GM23338 (cell line): Measurements from ENCODE around the gene IGF1R. TPM values are rescaled to one million over a fixed set of nuclear protein-coding genes. Genes with fewer than 3 reads are reported as not detected.

Source experiments
- ATAC-seq: fragments of 200-7000 bp; cut with Tn5 transposase; 3 replicates; pipeline ENCODE4 v1.9.1; 2020
- DNase-seq: peaks from one replicate; pipeline ENCODE4 v3.0.0-alpha.2; 2015; ENCODE audit warnings: low spot score
- H2AFZ ChIP-seq: fragments of 200-600 bp; sonication (generic); 2 replicates; pipeline ENCODE4 v1.8.0; 2016; ENCODE audit warnings: antibody characterized with exemption, mild to moderate bottlenecking, moderate library complexity
- H3F3A ChIP-seq: fragments of 200-600 bp; sonication (generic); replicated peaks from 2 replicates; pipeline ENCODE4 v1.8.0; 2017; ENCODE audit warnings: antibody characterized with exemption, mixed run types, low read depth
- H3K27ac ChIP-seq: fragments of 200-600 bp; sonication (generic); 2 replicates; pipeline ENCODE4 v1.6.1; 2016; ENCODE audit warnings: low read depth
- H3K27me3 ChIP-seq: fragments of 200-600 bp; sonication (generic); 2 replicates; pipeline ENCODE4 v1.8.0; 2016; ENCODE audit warnings: mild to moderate bottlenecking, mixed run types, moderate library complexity; ENCODE audit not compliant: insufficient read depth
- H3K36me3 ChIP-seq: fragments of 200-600 bp; sonication (generic); 2 replicates; pipeline ENCODE4 v1.8.0; 2016; ENCODE audit warnings: mild to moderate bottlenecking; ENCODE audit not compliant: insufficient read depth
- H3K4me1 ChIP-seq: fragments of 200-600 bp; sonication (generic); 2 replicates; pipeline ENCODE4 v1.8.0; 2016; ENCODE audit warnings: mild to moderate bottlenecking, moderate library complexity; ENCODE audit not compliant: insufficient read depth
- H3K4me2 ChIP-seq: fragments of 200-600 bp; sonication (generic); 2 replicates; pipeline ENCODE4 v1.7.1; 2017; ENCODE audit warnings: mixed run types
- H3K4me3 ChIP-seq: fragments of 200-600 bp; sonication (generic); 2 replicates; pipeline ENCODE4 v1.6.1; 2016; ENCODE audit warnings: mixed run types
- H3K79me2 ChIP-seq: fragments of 200-600 bp; sonication (generic); replicated peaks from 2 replicates; pipeline ENCODE4 v1.8.0; 2017; ENCODE audit warnings: mild to moderate bottlenecking; ENCODE audit not compliant: insufficient read depth
- H3K9me2 ChIP-seq: fragments of 200-600 bp; sonication (generic); 2 replicates; pipeline ENCODE4 v1.8.0; 2017; ENCODE audit not compliant: insufficient read depth
- H4K20me1 ChIP-seq: fragments of 200-600 bp; sonication (generic); replicated peaks from 2 replicates; pipeline ENCODE4 v1.8.0; 2017; ENCODE audit warnings: mild to moderate bottlenecking; ENCODE audit not compliant: insufficient read depth
- H3K27ac Mint-ChIP-seq: 2 replicates; pipeline ENCODE4 v1.8.0; 2020; ENCODE audit warnings: inconsistent platforms, mild to moderate bottlenecking, moderate library complexity, mixed read lengths
- H3K27me3 Mint-ChIP-seq: 3 replicates; pipeline ENCODE4 v1.8.0; 2022; ENCODE audit warnings: low read depth, mild to moderate bottlenecking, moderate library complexity, mixed read lengths, inconsistent platforms; ENCODE audit not compliant: insufficient read depth, poor library complexity
- H3K36me3 Mint-ChIP-seq: 3 replicates; pipeline ENCODE4 v1.8.0; 2021; ENCODE audit warnings: low read depth, mild to moderate bottlenecking, inconsistent platforms, moderate library complexity, mixed read lengths
- H3K4me1 Mint-ChIP-seq: 3 replicates; pipeline ENCODE4 v1.8.0; 2020; ENCODE audit warnings: mild to moderate bottlenecking, inconsistent platforms, mixed read lengths
- H3K4me3 Mint-ChIP-seq: 3 replicates; pipeline ENCODE4 v1.8.0; 2021; ENCODE audit warnings: moderate library complexity, mild to moderate bottlenecking, inconsistent platforms, mixed read lengths
- H3K9me3 Mint-ChIP-seq: 3 replicates; pipeline ENCODE4 v1.8.0; 2020; ENCODE audit warnings: moderate library complexity, mild to moderate bottlenecking, inconsistent platforms, mixed read lengths
- CREB1 ChIP-seq: fragments of 250-450 bp; sonication (Bioruptor Pico); IDR thresholded peaks from 2 replicates; pipeline ENCODE4 v1.5.0; 2020; ENCODE audit warnings: low read depth, mild to moderate bottlenecking, moderate library complexity
- CTCF ChIP-seq, 2 experiments: fragments of 200-600 bp in 1 of 2; sonication (generic) in 1 of 2; conservative IDR thresholded peaks; 2 replicates each; pipeline versions ENCODE4 v1.5.1 to v1.6.1; 2016 to 2017; ENCODE audit warnings: antibody characterized with exemption in 2 of 2, low read depth in 2 of 2, mild to moderate bottlenecking in 2 of 2, moderate library complexity in 1 of 2
- ETS1 ChIP-seq: IDR thresholded peaks from 2 replicates; pipeline ENCODE4 v1.6.1; 2016; ENCODE audit warnings: antibody characterized with exemption
- JUNB ChIP-seq: IDR thresholded peaks from one replicate; pipeline ENCODE4 v1.6.1; 2016; ENCODE audit warnings: antibody characterized with exemption; ENCODE audit not compliant: unreplicated experiment
- NANOG ChIP-seq: IDR thresholded peaks from 2 replicates; pipeline ENCODE4 v1.6.1; 2016; ENCODE audit warnings: antibody characterized with exemption, borderline replicate concordance
- ZNF114 ChIP-seq: fragments of 250-450 bp; sonication (Bioruptor Pico); IDR thresholded peaks from 2 replicates; pipeline ENCODE4 v1.5.0; 2020; ENCODE audit warnings: mild to moderate bottlenecking, moderate library complexity
- ZNF331 ChIP-seq: fragments of 250-450 bp; sonication (Bioruptor Pico); IDR thresholded peaks from 2 replicates; pipeline ENCODE4 v1.5.0; 2020; ENCODE audit warnings: low read depth, mild to moderate bottlenecking, moderate library complexity
- ZNF462 ChIP-seq: fragments of 250-450 bp; sonication (Bioruptor Pico); IDR thresholded peaks from 2 replicates; pipeline ENCODE4 v1.5.0; 2020; ENCODE audit warnings: mild to moderate bottlenecking, moderate library complexity
- polyA plus RNA-seq: library from polyadenylated mRNA; unstranded; fragments of >200 nt; fragmentation: Nextera tagmentation; extraction: Ambion mirVana; gene quantifications from 2 replicates; pipeline ENCODE4 v1.2.1, GENCODE V29; 2016
- total RNA-seq: library from RNA; depleted of rRNA; stranded (reverse); fragments of >200 nt; shearing (Covaris generic); gene quantifications from 2 replicates; pipeline ENCODE4 v1.2.3, GENCODE V29; 2014

IGF1R gene
- total and polyA plus RNA-seq, 2 experiments from 2014 or later = 20.4 to 92.2 TPM

- DNase-seq = no peak
- Histone ChIP-seq H4K20me1 (no peaks in the 10 kb centered on the region; the same call in 1 of the 2 replicates), H3K79me2 (no peaks in the 10 kb centered on the region), H2AFZ (no peak overlapping the region), H3K27me3 (no peaks in the 10 kb centered on the region), H3K4me3 (no peak overlapping the region), H3K27ac (no peak overlapping the region), H3K36me3 (peaks cover 21% of the 10 kb centered on the region), H3K9me2 (no peaks in the 10 kb centered on the region), H3F3A (no peaks in the 10 kb centered on the region), H3K4me2 (no peak overlapping the region), H3K4me1 (no peaks in the 10 kb centered on the region)
- no peaks in the 10 kb centered on the region; the same call in 1 of the 3 replicates for H3K9me3 Mint-ChIP-seq
- no peak for ATAC-seq
- H3K27me3 Mint-ChIP-seq = peaks cover 22% of the 10 kb centered on the region
- peaks cover 65% of the 10 kb centered on the region for H3K36me3 Mint-ChIP-seq
- H3K4me3 Mint-ChIP-seq = no peak overlapping the region
- no peak overlapping the region for H3K27ac Mint-ChIP-seq
- H3K4me1 Mint-ChIP-seq = no peaks in the 10 kb centered on the region
- no peak for TF ChIP-seq JUNB
- no peak for TF ChIP-seq NANOG
- no peak for TF ChIP-seq CTCF (conservative IDR thresholded peaks at IDR 0.05; ENCODE audit: low read depth in 2 of 2)
- TF ChIP-seq ZNF114 (CRISPR knock-in tag) = no peak
These were observed 311.3 kb downstream of the IGF1R start for GRCh38 chr15:98959640-98960007.

DNA sequence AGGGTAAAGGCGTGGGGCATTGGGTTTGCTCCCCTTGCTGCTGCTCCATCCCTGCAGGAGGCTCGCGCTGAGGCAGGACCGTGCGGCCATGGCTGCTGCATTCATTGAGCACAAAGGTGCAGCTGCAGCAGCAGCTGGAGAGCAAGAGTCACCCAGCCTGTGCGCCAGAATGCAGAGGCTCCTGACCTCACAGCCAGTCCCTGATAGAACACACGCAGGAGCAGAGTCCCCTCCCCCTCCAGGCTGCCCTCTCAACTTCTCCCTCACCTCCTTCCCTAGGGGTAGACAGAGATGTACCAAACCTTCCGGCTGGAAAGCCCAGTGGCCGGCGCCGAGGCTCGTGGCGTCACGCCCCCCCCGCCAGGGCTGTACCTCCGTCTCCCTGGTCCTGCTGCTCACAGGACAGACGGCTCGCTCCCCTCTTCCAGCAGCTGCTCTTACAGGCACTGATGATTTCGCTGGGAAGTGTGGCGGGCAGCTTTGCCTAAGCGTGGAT lies 312.3 kb downstream of the IGF1R start:
- H2AFZ ChIP-seq = no peak overlapping the region
- H4K20me1 ChIP-seq = no peaks in the 10 kb centered on the region; the same call in 1 of the 2 replicates
- no peaks in the 10 kb centered on the region for H3K9me2 ChIP-seq
- H3K4me3 ChIP-seq = no peak overlapping the region
- peaks cover 21% of the 10 kb centered on the region for H3K36me3 ChIP-seq
- H3K27me3 ChIP-seq = no peaks in the 10 kb centered on the region
- DNase-seq (no peak), ATAC-seq (no peak)
- H3K27me3 Mint-ChIP-seq = peaks cover 22% of the 10 kb centered on the region
- H3K27ac Mint-ChIP-seq = no peak overlapping the region
- H3K4me3 Mint-ChIP-seq = no peak overlapping the region
- no peak overlapping the region for H3K27ac ChIP-seq
- no peak overlapping the region for H3K4me2 ChIP-seq
- H3F3A ChIP-seq = no peaks in the 10 kb centered on the region
- no peaks in the 10 kb centered on the region for H3K4me1 ChIP-seq
- peaks cover under 1% of the 10 kb centered on the region; the same call in 1 of the 3 replicates for H3K4me1 Mint-ChIP-seq
- no peaks in the 10 kb centered on the region; the same call in 1 of the 3 replicates for H3K9me3 Mint-ChIP-seq
- peaks cover 65% of the 10 kb centered on the region for H3K36me3 Mint-ChIP-seq
- TF ChIP-seq ZNF331 = no peak
- no peak for TF ChIP-seq ETS1
- TF ChIP-seq ZNF462 (CRISPR knock-in tag) = no peak
- TF ChIP-seq NANOG = no peak
- no peak for TF ChIP-seq CTCF (conservative IDR thresholded peaks at IDR 0.05; ENCODE audit: low read depth in 2 of 2)
- no peak for TF ChIP-seq CREB1 (CRISPR knock-in tag)
- no peaks in the 10 kb centered on the region for H3K79me2 ChIP-seq
